ENCODE results near the gene CTNND1.
"Not testable (repeated sequence)": the region's sequence is repeated elsewhere in the genome, so short reads cannot be mapped to it uniquely, and the experiment has no call there.

Gene CTNND1

DNA sequence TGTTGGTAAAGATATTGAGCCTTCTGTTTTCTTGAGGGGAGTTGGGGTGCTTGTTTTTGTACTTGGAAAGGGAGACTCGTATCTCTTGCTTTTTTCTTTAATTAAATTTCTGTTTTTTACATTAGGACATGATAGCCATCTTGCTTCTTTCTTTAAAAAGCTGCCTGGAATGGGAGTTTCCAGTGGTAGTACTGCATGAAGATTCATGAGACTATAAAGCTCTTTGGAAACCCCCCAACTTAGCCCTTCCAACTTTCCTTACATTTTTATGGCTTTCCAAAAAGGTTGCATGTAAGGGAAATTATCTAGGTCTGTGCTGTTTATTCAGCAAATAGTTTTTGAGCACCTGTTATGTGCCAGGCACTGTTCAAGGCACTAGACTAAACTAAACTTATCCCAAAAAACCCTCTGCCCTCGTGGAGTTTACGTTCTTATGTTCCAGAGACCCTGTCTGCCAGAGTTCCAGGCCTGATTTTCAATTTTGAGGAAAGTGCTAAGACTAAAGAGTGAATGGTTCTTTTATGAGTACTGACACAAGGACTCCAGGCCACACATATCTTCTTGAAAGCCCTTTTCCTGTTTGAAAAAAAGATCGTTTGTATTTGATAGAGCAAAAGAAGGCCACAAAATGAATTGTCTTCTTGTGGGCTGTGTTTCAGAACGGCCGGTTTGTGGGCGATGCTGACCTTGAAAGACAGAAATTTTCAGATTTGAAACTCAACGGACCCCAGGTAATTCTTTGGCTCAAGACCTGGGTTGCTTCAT lies 31.9 kb downstream of the CTNND1 start:
- DNase-seq (ENCODE audit: low read depth), result no peak

DNA sequence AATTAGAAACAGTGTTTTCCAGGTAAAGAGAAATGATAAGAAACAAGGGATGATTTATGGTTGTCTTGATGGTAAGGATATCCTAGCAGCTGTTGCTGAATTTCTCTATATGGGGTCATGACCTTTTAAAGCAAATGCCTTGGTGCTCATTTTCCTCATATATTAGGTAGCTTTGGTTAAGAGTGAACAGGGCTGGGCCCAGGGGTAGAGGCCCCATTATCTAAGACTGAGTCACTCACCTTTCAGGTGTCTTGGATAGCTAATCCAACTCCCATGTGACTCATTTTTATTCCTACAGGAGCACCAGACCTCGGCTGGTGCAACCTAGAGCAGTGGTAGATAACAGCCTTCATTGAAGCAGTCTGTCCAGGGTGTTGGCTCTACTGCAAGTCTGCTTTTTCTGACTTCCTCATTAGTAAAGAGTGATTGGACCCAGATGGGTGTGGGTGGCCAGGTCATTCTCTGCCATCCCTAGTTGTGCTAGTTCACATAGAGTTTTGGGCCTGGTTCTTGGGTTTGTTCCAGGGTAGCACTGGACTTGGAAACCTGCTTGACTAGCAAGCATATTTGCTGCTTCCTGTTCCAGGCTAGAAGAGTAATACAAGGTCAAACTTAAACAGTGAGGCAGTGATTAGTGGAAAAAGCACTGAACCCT lies 37.4 kb downstream of the CTNND1 start:
- DNase-seq (ENCODE audit: low read depth), result no peak

- DNase-seq (ENCODE audit: low read depth), result no peak
These were observed 39.0 kb downstream of the CTNND1 start for GRCh38 chr11:57800444-57801182.

DNA sequence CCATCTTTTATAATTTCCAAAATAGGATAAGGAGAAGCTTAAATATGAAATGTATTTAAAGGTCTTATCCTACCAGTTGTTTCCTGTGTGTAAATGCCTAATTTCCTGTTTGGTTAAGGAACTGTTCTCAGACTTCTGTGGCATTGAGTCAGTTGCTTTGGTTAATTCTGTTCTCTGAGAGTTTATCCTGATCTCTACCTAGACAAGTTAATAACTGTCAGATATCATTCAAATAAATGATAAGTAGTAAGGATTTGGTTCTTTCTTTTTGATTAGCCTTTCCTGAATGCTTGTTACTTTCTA lies 39.5 kb downstream of the CTNND1 start:
- no peak for DNase-seq (ENCODE audit: low read depth)

DNA sequence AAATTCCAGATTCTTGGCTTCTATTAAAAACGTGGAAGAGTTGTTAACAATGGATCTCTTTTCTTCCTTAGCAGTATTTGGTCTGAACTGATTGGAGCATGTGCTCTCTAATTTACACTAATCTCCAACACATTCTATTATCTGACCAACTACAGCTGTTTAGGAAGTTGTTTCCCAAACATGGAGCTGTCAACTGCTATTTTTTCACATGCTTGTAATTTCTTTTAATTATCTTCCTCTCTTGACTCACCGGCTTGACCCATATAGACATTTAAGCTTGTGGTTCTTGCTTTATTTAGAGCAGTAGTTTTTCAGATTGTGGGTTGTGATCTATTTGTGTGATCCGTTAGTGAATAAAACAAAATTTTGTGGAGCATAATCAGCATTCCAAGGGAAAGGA lies 40.8 kb downstream of the CTNND1 start:
- DNase-seq (ENCODE audit: low read depth), result no peak

DNA sequence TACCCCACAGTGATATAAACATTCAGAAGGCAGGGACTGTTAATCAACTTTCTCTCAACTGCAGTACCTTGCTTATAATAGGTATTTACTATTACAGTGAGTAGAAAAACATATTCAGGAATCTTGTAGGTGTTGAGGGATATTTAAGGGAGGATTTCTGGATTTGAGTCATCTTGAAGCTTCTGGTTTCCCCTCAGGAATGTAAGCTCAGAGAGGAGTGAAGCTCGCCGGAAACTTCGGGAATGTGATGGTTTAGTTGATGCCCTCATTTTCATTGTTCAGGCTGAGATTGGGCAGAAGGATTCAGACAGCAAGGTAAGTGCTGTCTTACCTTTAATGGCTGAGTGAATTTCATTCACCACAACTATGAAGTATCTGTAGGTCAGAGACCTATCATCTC lies 42.9 kb downstream of the CTNND1 start:
- DNase-seq (ENCODE audit: low read depth), result no peak

DNA sequence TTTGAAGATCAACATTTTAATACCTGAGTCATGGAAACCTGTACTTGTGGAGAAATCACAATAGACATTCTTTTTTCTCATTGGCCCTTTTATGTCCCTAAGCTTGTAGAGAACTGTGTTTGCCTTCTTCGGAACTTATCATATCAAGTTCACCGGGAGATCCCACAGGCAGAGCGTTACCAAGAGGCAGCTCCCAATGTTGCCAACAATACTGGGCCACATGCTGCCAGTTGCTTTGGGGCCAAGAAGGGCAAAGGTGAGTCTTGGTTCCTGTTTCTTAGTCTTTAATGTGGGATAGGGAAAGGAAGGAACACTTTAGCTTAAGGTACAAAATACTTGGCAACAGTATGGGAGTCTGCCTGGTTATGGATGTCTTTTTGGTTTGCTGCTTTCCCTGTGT lies 44.2 kb downstream of the CTNND1 start:
- DNase-seq (ENCODE audit: low read depth), result no peak

GRCh38 chr11:57812634-57813033 lies 51.0 kb downstream of the CTNND1 start:
- DNase-seq (ENCODE audit: low read depth), result no peak

- no peak for DNase-seq (ENCODE audit: low read depth)
These were observed 53.9 kb downstream of the CTNND1 start for GRCh38 chr11:57815476-57815875.

- DNase-seq (ENCODE audit: low read depth), result no peak
These were observed 54.3 kb downstream of the CTNND1 start for GRCh38 chr11:57815877-57816276.

- DNase-seq (ENCODE audit: low read depth), result no peak
These were observed 57.2 kb downstream of the CTNND1 start for GRCh38 chr11:57818812-57819211.

DNA sequence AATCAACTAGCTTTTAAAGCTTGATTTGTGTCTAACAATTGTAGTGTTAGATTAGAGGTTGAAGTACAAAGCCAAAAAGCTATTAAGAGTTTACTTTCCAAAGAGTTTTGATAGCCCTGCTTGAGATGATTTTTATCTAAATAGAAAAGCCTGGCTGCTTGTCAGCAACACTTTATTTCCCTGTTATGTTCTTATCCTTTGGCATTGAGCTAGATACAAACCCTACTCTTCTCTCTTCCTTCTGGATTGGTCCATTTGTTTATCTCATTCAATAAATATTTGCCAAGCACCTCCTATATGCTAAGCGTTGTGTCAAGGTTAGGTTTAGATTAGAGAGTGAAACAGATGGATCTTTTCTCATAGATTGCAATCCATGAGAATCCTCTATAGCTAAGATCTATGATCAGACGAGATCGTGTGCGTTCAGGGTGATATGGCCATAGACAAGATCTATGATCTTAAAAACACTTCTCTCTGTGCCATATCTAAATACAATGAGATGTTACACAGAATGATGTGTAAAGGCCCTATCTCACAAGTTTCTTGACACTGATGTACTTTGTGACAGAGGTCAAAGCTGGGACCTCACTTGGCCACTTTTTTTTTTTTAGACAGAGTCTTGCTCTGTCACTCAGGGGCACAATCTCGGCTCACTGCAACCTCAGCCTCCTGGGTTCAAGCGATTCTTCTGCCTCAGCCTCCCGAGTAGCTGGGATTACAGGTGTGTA lies 57.8 kb downstream of the CTNND1 start:
- no peak for DNase-seq (ENCODE audit: low read depth)

GRCh38 chr11:57823859-57824258 lies 62.3 kb downstream of the CTNND1 start:
- DNase-seq (ENCODE audit: low read depth), result no peak

DNA sequence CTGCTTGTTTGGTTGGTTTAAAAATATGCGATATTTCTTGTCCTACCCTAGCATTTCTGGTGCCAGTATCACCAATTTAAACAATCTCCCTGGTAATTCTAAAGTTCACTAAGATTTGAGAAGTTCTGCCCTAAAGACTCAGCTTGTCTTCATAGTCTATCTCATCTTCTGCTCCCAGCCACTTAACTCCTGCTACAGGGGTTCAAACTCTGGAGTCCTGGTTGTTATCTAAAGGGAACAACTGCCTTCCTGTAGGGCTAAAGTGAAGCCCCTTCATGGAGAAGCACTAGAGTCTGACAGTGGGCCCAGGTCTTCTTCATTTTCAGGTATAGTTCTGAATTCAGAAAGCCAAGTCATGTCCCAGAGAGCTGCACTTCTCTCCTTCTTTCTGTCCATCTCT lies 73.2 kb downstream of the CTNND1 start:
- no peak for DNase-seq (ENCODE audit: low read depth)

DNA sequence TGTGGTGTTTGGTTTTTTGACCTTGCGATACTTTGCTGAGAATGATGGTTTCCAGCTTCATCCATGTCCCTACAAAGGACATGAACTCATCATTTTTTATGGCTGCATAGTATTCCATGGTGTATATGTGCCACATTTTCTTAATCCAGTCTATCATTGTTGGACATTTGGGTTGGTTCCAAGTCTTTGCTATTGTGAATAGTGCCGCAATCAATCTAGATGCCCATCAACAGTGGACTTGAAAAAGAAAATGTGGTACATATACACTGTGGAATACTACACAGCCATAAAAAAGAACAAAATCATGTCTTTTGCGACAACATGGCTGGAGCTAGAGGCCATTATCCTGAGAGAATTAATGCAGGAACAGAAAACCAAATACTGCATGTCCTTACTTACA lies 77.0 kb downstream of the CTNND1 start:
- not testable (repeated sequence) for DNase-seq (ENCODE audit: low read depth)

- DNase-seq (ENCODE audit: low read depth), result no peak
These were observed 81.3 kb downstream of the CTNND1 start for GRCh38 chr11:57842873-57843272.

DNA sequence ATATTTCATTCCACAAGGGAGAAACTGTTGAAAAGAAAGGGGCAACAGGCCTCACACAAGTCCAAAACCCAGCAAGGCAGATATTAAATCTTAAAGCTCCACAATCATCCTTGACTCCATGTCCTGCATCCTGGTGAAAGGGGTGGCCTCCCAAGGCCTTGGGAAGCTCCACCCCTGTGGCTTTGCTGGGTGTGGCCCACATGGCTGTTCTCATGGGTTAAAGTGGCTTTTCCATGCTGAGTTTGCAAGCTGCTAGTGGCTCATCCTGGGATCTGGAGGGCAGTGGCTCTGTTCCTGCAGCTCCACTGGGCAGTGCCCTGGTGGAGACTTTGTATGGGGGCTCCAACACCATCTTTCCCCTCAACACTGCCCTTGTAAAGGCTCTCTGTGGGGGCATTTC lies 106.4 kb downstream of the CTNND1 start:
- no peak for DNase-seq (ENCODE audit: low read depth)

- no peak for DNase-seq (ENCODE audit: low read depth)
These were observed 106.9 kb downstream of the CTNND1 start for GRCh38 chr11:57868491-57868890.
